ENCODE measurements around the gene GARNL3.
A peak's percentile ranks its signal among the peaks of the same experiment; 100 is the strongest.

GARNL3 gene

DNA sequence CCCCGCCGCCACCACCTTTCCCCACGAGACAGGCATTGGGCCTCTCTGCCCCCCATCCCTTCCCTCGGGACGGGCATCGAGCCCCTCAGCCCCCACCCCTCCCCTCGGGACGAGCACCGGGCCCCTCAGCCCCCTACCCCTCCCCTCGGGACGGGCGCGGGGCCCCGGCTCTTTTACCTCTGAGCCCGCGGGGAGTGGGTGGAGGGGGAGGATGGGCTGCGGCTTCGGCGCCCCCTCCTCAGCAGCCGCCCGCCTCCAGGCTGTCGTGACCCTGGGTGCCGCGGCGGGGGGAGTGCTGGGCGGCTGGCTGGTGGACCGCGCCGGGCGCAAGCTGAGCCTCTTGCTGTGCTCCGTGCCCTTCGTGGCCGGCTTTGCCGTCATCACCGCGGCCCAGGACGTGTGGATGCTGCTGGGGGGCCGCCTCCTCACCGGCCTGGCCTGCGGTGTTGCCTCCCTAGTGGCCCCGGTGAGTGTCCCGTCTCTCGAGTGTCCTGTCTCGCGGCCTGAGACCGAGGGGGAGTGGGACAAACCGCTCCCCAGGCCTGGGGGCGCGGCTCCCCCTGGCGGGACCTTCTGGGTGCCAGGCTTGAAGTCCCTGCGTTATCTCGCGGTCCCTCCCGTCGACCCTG is 133.2 kb downstream of the GARNL3 start (continued):
- peak; percentile 49; the same call in 1 of the 2 replicates for TF ChIP-seq EGR2 (tag by site-specific recombination; IDR thresholded peaks at IDR 0.05; ENCODE audit: low read depth)
- TF ChIP-seq GLIS1 (tag by site-specific recombination; IDR thresholded peaks at IDR 0.05): peak; percentile 59; the same call in 1 of the 2 replicates
- TF ChIP-seq ZNF561 (tag by site-specific recombination; IDR thresholded peaks at IDR 0.05; ENCODE audit: borderline replicate concordance): peak; percentile 20; the same call in 1 of the 2 replicates
- TF ChIP-seq ZNF600 (tag by site-specific recombination; IDR thresholded peaks at IDR 0.05): 0 out of 2 replicates have a peak, but pooled peaks have one; percentile 44
- TF ChIP-seq ZNF654 (tag by site-specific recombination; IDR thresholded peaks at IDR 0.05; ENCODE audit: low read depth): peak; percentile 31
- TF ChIP-seq, protein P1, sequence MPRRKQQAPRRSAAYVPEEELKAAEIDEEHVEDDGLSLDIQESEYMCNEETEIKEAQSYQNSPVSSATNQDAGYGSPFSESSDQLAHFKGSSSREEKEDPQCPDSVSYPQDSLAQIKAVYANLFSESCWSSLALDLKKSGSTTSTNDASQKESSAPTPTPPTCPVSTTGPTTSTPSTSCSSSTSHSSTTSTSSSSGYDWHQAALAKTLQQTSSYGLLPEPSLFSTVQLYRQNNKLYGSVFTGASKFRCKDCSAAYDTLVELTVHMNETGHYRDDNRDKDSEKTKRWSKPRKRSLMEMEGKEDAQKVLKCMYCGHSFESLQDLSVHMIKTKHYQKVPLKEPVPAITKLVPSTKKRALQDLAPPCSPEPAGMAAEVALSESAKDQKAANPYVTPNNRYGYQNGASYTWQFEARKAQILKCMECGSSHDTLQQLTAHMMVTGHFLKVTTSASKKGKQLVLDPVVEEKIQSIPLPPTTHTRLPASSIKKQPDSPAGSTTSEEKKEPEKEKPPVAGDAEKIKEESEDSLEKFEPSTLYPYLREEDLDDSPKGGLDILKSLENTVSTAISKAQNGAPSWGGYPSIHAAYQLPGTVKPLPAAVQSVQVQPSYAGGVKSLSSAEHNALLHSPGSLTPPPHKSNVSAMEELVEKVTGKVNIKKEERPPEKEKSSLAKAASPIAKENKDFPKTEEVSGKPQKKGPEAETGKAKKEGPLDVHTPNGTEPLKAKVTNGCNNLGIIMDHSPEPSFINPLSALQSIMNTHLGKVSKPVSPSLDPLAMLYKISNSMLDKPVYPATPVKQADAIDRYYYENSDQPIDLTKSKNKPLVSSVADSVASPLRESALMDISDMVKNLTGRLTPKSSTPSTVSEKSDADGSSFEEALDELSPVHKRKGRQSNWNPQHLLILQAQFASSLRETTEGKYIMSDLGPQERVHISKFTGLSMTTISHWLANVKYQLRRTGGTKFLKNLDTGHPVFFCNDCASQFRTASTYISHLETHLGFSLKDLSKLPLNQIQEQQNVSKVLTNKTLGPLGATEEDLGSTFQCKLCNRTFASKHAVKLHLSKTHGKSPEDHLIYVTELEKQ (tag by site-specific recombination; IDR thresholded peaks at IDR 0.05; ENCODE audit: borderline replicate concordance): no peak
- TF ChIP-seq ZNF626 (tag by site-specific recombination; IDR thresholded peaks at IDR 0.05): no peak
- no peak for TF ChIP-seq ZNF169 (tag by site-specific recombination; IDR thresholded peaks at IDR 0.05)
- TF ChIP-seq, protein P2, sequence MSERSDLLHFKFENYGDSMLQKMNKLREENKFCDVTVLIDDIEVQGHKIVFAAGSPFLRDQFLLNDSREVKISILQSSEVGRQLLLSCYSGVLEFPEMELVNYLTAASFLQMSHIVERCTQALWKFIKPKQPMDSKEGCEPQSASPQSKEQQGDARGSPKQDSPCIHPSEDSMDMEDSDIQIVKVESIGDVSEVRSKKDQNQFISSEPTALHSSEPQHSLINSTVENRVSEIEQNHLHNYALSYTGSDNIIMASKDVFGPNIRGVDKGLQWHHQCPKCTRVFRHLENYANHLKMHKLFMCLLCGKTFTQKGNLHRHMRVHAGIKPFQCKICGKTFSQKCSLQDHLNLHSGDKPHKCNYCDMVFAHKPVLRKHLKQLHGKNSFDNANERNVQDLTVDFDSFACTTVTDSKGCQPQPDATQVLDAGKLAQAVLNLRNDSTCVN (tag by site-specific recombination; optimal IDR thresholded peaks at IDR 0.05): peak; percentile 55
- TF ChIP-seq GLIS2 (tag by site-specific recombination; IDR thresholded peaks at IDR 0.05): peak; percentile 88
- TF ChIP-seq PBX3 (CRISPR knock-in tag; IDR thresholded peaks at IDR 0.05): no peak; the same call in none of the 2 replicates
- TF ChIP-seq, protein P3, sequence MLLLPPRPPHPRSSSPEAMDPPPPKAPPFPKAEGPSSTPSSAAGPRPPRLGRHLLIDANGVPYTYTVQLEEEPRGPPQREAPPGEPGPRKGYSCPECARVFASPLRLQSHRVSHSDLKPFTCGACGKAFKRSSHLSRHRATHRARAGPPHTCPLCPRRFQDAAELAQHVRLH (tag by site-specific recombination; IDR thresholded peaks at IDR 0.05): no peak
- no peak for TF ChIP-seq ZNF701 (tag by site-specific recombination; IDR thresholded peaks at IDR 0.05)
- TF ChIP-seq ZBTB8A (tag by site-specific recombination; IDR thresholded peaks at IDR 0.05): peak; percentile 85
- TF ChIP-seq, protein P4, sequence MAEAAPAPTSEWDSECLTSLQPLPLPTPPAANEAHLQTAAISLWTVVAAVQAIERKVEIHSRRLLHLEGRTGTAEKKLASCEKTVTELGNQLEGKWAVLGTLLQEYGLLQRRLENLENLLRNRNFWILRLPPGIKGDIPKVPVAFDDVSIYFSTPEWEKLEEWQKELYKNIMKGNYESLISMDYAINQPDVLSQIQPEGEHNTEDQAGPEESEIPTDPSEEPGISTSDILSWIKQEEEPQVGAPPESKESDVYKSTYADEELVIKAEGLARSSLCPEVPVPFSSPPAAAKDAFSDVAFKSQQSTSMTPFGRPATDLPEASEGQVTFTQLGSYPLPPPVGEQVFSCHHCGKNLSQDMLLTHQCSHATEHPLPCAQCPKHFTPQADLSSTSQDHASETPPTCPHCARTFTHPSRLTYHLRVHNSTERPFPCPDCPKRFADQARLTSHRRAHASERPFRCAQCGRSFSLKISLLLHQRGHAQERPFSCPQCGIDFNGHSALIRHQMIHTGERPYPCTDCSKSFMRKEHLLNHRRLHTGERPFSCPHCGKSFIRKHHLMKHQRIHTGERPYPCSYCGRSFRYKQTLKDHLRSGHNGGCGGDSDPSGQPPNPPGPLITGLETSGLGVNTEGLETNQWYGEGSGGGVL (tag by site-specific recombination; IDR thresholded peaks at IDR 0.05): peak; percentile 48; the same call in 1 of the 2 replicates
- TF ChIP-seq, protein P5, sequence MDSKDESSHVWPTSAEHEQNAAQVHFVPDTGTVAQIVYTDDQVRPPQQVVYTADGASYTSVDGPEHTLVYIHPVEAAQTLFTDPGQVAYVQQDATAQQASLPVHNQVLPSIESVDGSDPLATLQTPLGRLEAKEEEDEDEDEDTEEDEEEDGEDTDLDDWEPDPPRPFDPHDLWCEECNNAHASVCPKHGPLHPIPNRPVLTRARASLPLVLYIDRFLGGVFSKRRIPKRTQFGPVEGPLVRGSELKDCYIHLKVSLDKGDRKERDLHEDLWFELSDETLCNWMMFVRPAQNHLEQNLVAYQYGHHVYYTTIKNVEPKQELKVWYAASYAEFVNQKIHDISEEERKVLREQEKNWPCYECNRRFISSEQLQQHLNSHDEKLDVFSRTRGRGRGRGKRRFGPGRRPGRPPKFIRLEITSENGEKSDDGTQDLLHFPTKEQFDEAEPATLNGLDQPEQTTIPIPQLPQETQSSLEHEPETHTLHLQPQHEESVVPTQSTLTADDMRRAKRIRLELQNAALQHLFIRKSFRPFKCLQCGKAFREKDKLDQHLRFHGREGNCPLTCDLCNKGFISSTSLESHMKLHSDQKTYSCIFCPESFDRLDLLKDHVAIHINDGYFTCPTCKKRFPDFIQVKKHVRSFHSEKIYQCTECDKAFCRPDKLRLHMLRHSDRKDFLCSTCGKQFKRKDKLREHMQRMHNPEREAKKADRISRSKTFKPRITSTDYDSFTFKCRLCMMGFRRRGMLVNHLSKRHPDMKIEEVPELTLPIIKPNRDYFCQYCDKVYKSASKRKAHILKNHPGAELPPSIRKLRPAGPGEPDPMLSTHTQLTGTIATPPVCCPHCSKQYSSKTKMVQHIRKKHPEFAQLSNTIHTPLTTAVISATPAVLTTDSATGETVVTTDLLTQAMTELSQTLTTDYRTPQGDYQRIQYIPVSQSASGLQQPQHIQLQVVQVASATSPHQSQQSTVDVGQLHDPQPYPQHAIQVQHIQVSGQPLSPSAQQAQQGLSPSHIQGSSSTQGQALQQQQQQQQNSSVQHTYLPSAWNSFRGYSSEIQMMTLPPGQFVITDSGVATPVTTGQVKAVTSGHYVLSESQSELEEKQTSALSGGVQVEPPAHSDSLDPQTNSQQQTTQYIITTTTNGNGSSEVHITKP (tag by site-specific recombination; IDR thresholded peaks at IDR 0.05): peak; percentile 49; the same call in 1 of the 2 replicates
- no peak for TF ChIP-seq ZNF558 (tag by site-specific recombination; IDR thresholded peaks at IDR 0.05)
- peak; percentile 89; the same call in 1 of the 2 replicates for TF ChIP-seq CTCF (tag by site-specific recombination; IDR thresholded peaks at IDR 0.05)
- peak; percentile 25; the same call in 1 of the 2 replicates for TF ChIP-seq ZNF843 (tag by site-specific recombination; IDR thresholded peaks at IDR 0.05)
- 0 out of 2 replicates have a peak, but pooled peaks have one; percentile 33 for TF ChIP-seq ZNF501 (tag by site-specific recombination; IDR thresholded peaks at IDR 0.05)
- no peak for TF ChIP-seq ZNF629 (tag by site-specific recombination; IDR thresholded peaks at IDR 0.05)
- TF ChIP-seq SP3 (tag by site-specific recombination; IDR thresholded peaks at IDR 0.05): no peak
- TF ChIP-seq ZNF416 (tag by site-specific recombination; IDR thresholded peaks at IDR 0.05): no peak
